HepG2 (cell line): ENCODE results near the gene TROAP. TPM values are rescaled to one million over a fixed set of nuclear protein-coding genes. Genes with fewer than 3 reads are reported as not detected.

Source experiments
- ETV5 ChIP-seq: IDR thresholded peaks from 2 replicates; pipeline ENCODE4 v1.6.1; 2018; ENCODE audit warnings: missing biosample characterization, missing genetic modification reagents, inconsistent platforms, borderline replicate concordance
- FOXA1 ChIP-seq, 2 experiments: fragments of 450-650 bp in 1 of 2; sonication (generic) in 1 of 2; formaldehyde crosslinking in 1 of 2; IDR thresholded peaks; 2 replicates each; pipeline versions ENCODE4 v1.4.0 to v1.6.1; 2016 to 2020; ENCODE audit warnings: missing genetic modification reagents in 1 of 2
- HOXA3 ChIP-seq: sonication (generic); formaldehyde crosslinking; IDR thresholded peaks from 2 replicates; pipeline ENCODE4 v1.5.0; 2020; ENCODE audit warnings: missing genetic modification reagents
- IRF2 ChIP-seq: IDR thresholded peaks from 2 replicates; pipeline ENCODE4 v1.6.1; 2018; ENCODE audit warnings: missing genetic modification reagents, missing compliant biosample characterization
- JUND ChIP-seq: sonication (generic); formaldehyde crosslinking; IDR thresholded peaks from 2 replicates; pipeline ENCODE4 v1.8.0; 2022; ENCODE audit warnings: mild to moderate bottlenecking, missing genetic modification reagents
- MAFG ChIP-seq: sonication (generic); formaldehyde crosslinking; IDR thresholded peaks from 2 replicates; pipeline ENCODE4 v1.5.1; 2020; ENCODE audit warnings: mild to moderate bottlenecking, missing genetic modification reagents
- MAZ ChIP-seq, 2 experiments: sonication (generic) in 1 of 2; formaldehyde crosslinking in 1 of 2; IDR thresholded peaks; 2 replicates each; pipeline versions ENCODE4 v1.5.0 to v1.6.1; 2012 to 2020; ENCODE audit warnings: low read depth in 2 of 2, mild to moderate bottlenecking in 2 of 2, borderline replicate concordance in 1 of 2, improper control_type of control experiment in 1 of 2, low read length in 1 of 2, missing genetic modification reagents in 1 of 2, moderate library complexity in 1 of 2
- SAP130 ChIP-seq: IDR thresholded peaks from 2 replicates; pipeline ENCODE4 v1.6.1; 2016; ENCODE audit warnings: low read depth
- SETDB1 ChIP-seq: sonication (generic); formaldehyde crosslinking; IDR thresholded peaks from 2 replicates; pipeline ENCODE4 v1.5.1; 2020; ENCODE audit warnings: missing genetic modification reagents, mild to moderate bottlenecking, borderline replicate concordance
- SIN3B ChIP-seq: fragments of 150-350 bp; IDR thresholded peaks from 2 replicates; pipeline ENCODE4 v1.6.1; 2014; ENCODE audit warnings: low read length
- SNRNP70 ChIP-seq: fragments of 200-400 bp; formaldehyde crosslinking; IDR thresholded peaks from 2 replicates; pipeline ENCODE4 v1.6.1; 2017; ENCODE audit warnings: mild to moderate bottlenecking, low read depth, low read length, moderate library complexity
- ZBTB3 ChIP-seq: sonication (generic); formaldehyde crosslinking; IDR thresholded peaks from 2 replicates; pipeline ENCODE4 v1.4.0; 2020; ENCODE audit warnings: low read depth, mild to moderate bottlenecking, moderate library complexity, missing genetic modification reagents, borderline replicate concordance
- ZNF143 ChIP-seq: sonication (generic); formaldehyde crosslinking; IDR thresholded peaks from 2 replicates; pipeline ENCODE4 v1.4.0; 2020; ENCODE audit warnings: missing genetic modification reagents
- ZNF510 ChIP-seq: sonication (generic); formaldehyde crosslinking; IDR thresholded peaks from 2 replicates; pipeline ENCODE4 v1.4.0; 2020; ENCODE audit warnings: low read depth, mild to moderate bottlenecking, missing genetic modification reagents
- ZNF674 ChIP-seq: sonication (generic); formaldehyde crosslinking; IDR thresholded peaks from 2 replicates; pipeline ENCODE4 v1.5.0; 2020; ENCODE audit warnings: low read depth, mild to moderate bottlenecking, missing genetic modification reagents
- polyA plus RNA-seq, 8 experiments: library from polyadenylated mRNA; depleted of rRNA in 3 of 8; stranded (reverse) in 7 of 8; unstranded in 1 of 8; fragments of >200 nt; fragmentation: Illumina TruSeq in 4 of 8; extraction: Trizol in 4 of 8; gene quantifications; 2 replicates each; pipeline versions ENCODE4 v1.2.1 to v1.2.3, GENCODE V29; 2011 to 2016; ENCODE audit warnings: low read depth in 4 of 8, missing spikeins in 1 of 8, mixed read lengths in 1 of 8; ENCODE audit not compliant: insufficient read depth in 1 of 8
- total RNA-seq, 5 experiments: library from RNA; depleted of rRNA; stranded (reverse); fragments of >200 nt; fragmentation: Illumina TruSeq; extraction: Trizol; gene quantifications; 2 replicates each; pipeline ENCODE4 v1.2.3, GENCODE V29; 2016; ENCODE audit warnings: low read depth in 1 of 5
- TF ChIP-seq, protein P1 (sequence below): sonication (generic); formaldehyde crosslinking; IDR thresholded peaks from 2 replicates; pipeline ENCODE4 v1.4.0; 2020; ENCODE audit warnings: low read depth, missing genetic modification reagents
- TF ChIP-seq, protein P2 (sequence below): sonication (generic); formaldehyde crosslinking; conservative IDR thresholded peaks from 2 replicates; pipeline ENCODE4 v1.4.0; 2020; ENCODE audit warnings: missing genetic modification reagents
- TF ChIP-seq, protein P3 (sequence below): sonication (generic); formaldehyde crosslinking; IDR thresholded peaks from 2 replicates; pipeline ENCODE4 v1.4.0; 2020; ENCODE audit warnings: mild to moderate bottlenecking, missing genetic modification reagents
- TF ChIP-seq, protein P4 (sequence below): sonication (generic); formaldehyde crosslinking; IDR thresholded peaks from 2 replicates; pipeline ENCODE4 v1.4.0; 2020; ENCODE audit warnings: missing genetic modification reagents, borderline replicate concordance

TROAP gene
- total and polyA plus RNA-seq, 2 of the 13 experiments (the other 11 are each of a cell fraction or from before 2014, with no cell fraction given) = 22.5 to 30.9 TPM

DNA sequence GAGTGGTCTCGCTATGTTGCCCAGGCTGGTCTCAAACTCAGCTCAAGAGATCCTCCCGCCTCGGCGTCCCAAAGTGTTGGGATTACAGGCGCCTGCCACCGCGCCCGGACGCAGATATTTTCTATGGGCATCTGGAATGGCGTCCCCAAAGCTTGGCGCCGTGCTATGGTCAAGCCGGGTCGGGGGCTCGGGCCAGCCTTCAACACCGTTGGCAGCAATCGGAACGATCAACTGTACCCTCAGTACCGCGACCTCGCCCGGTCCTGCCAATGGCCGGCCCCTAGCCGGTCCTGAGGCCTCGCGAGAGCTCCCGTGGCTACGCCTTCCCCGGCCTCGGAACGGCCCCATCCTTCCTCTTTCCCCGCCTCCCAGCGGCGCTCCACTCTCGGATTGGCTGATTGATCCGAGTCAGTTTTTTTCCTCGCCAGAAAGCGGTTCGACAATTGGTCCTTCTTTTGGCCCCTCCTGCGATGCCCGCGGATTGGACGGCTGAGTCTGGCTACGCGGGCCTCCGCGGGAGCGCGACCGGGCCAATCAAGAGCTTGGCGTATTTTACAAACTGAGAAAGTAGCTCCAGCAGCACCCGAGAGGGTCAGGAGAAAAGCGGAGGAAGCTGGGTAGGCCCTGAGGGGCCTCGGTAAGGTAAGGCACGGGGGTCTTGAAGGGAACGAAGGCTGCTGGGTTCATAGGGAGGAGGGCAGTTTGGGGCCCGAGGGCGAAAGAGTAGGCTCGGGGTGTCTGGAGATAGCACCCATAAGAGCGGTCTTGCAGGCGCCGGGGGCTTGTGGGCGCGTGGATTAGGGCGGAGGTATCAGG lies at the start of gene TROAP (continued):
- TF ChIP-seq ETV5 (CRISPR knock-in tag) (0 out of 2 replicates have a peak, but pooled peaks have one; percentile 4), ZNF510 (CRISPR knock-in tag) (no peak), SIN3B (peak; percentile 100), MAFG (CRISPR knock-in tag) (no peak), HOXA3 (CRISPR knock-in tag) (peak; percentile 49), JUND (no peak), ZBTB3 (CRISPR knock-in tag) (no peak), ZNF674 (CRISPR knock-in tag) (no peak), MAZ (IDR thresholded peaks at IDR 0.05; ENCODE audit: borderline replicate concordance, low read depth, low read length) (0 out of 2 replicates have a peak, but pooled peaks have one; percentile 59), MAZ (CRISPR knock-in tag; IDR thresholded peaks at IDR 0.05; ENCODE audit: low read depth) (peak; percentile 49; the same call in 1 of the 2 replicates), IRF2 (CRISPR knock-in tag) (peak; percentile 24; the same call in 1 of the 2 replicates), SAP130 (CRISPR knock-in tag) (peak; percentile 100), SNRNP70 (no peak), SETDB1 (no peak), FOXA1 (IDR thresholded peaks at IDR 0.05) (no peak), FOXA1 (CRISPR knock-in tag; IDR thresholded peaks at IDR 0.05) (no peak), ZNF143 (CRISPR knock-in tag) (no peak)
- TF ChIP-seq, protein P1, sequence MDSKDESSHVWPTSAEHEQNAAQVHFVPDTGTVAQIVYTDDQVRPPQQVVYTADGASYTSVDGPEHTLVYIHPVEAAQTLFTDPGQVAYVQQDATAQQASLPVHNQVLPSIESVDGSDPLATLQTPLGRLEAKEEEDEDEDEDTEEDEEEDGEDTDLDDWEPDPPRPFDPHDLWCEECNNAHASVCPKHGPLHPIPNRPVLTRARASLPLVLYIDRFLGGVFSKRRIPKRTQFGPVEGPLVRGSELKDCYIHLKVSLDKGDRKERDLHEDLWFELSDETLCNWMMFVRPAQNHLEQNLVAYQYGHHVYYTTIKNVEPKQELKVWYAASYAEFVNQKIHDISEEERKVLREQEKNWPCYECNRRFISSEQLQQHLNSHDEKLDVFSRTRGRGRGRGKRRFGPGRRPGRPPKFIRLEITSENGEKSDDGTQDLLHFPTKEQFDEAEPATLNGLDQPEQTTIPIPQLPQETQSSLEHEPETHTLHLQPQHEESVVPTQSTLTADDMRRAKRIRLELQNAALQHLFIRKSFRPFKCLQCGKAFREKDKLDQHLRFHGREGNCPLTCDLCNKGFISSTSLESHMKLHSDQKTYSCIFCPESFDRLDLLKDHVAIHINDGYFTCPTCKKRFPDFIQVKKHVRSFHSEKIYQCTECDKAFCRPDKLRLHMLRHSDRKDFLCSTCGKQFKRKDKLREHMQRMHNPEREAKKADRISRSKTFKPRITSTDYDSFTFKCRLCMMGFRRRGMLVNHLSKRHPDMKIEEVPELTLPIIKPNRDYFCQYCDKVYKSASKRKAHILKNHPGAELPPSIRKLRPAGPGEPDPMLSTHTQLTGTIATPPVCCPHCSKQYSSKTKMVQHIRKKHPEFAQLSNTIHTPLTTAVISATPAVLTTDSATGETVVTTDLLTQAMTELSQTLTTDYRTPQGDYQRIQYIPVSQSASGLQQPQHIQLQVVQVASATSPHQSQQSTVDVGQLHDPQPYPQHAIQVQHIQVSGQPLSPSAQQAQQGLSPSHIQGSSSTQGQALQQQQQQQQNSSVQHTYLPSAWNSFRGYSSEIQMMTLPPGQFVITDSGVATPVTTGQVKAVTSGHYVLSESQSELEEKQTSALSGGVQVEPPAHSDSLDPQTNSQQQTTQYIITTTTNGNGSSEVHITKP (CRISPR knock-in tag) = no peak
- TF ChIP-seq, protein P2, sequence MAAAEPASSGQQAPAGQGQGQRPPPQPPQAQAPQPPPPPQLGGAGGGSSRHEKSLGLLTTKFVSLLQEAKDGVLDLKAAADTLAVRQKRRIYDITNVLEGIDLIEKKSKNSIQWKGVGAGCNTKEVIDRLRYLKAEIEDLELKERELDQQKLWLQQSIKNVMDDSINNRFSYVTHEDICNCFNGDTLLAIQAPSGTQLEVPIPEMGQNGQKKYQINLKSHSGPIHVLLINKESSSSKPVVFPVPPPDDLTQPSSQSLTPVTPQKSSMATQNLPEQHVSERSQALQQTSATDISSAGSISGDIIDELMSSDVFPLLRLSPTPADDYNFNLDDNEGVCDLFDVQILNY (CRISPR knock-in tag) = peak; percentile 93
- TF ChIP-seq, protein P3, sequence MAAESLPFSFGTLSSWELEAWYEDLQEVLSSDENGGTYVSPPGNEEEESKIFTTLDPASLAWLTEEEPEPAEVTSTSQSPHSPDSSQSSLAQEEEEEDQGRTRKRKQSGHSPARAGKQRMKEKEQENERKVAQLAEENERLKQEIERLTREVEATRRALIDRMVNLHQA (CRISPR knock-in tag) = no peak
- TF ChIP-seq, protein P4, sequence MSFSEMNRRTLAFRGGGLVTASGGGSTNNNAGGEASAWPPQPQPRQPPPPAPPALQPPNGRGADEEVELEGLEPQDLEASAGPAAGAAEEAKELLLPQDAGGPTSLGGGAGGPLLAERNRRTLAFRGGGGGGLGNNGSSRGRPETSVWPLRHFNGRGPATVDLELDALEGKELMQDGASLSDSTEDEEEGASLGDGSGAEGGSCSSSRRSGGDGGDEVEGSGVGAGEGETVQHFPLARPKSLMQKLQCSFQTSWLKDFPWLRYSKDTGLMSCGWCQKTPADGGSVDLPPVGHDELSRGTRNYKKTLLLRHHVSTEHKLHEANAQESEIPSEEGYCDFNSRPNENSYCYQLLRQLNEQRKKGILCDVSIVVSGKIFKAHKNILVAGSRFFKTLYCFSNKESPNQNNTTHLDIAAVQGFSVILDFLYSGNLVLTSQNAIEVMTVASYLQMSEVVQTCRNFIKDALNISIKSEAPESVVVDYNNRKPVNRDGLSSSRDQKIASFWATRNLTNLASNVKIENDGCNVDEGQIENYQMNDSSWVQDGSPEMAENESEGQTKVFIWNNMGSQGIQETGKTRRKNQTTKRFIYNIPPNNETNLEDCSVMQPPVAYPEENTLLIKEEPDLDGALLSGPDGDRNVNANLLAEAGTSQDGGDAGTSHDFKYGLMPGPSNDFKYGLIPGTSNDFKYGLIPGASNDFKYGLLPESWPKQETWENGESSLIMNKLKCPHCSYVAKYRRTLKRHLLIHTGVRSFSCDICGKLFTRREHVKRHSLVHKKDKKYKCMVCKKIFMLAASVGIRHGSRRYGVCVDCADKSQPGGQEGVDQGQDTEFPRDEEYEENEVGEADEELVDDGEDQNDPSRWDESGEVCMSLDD (CRISPR knock-in tag) = 0 out of 2 replicates have a peak, but pooled peaks have one; percentile 6
